Measurements from ENCODE around the gene CLEC1A.
"Not testable (repeated sequence)": the region's sequence is repeated elsewhere in the genome, so short reads cannot be mapped to it uniquely, and the experiment has no call there.

CLEC1A gene

DNA sequence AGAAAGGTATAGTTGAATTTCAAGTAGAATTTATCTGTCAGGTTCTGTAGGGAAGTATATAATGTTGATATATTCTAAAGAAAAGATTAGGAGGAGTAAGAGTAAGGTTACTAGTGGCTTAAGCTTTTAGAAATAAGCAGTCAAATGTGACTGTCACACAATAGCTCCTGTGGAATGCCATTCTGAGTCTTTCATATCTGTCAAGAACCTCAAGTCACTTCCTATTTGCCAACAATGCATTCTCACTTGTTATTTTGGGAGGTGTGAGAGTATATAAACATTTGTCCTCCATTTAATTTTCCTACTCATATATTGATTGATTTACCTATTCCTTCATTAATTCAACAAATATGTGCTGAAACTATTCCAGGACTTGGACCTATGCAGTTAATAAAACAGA lies 56.6 kb downstream of the CLEC1A start:
- DNase-seq = no peak

DNA sequence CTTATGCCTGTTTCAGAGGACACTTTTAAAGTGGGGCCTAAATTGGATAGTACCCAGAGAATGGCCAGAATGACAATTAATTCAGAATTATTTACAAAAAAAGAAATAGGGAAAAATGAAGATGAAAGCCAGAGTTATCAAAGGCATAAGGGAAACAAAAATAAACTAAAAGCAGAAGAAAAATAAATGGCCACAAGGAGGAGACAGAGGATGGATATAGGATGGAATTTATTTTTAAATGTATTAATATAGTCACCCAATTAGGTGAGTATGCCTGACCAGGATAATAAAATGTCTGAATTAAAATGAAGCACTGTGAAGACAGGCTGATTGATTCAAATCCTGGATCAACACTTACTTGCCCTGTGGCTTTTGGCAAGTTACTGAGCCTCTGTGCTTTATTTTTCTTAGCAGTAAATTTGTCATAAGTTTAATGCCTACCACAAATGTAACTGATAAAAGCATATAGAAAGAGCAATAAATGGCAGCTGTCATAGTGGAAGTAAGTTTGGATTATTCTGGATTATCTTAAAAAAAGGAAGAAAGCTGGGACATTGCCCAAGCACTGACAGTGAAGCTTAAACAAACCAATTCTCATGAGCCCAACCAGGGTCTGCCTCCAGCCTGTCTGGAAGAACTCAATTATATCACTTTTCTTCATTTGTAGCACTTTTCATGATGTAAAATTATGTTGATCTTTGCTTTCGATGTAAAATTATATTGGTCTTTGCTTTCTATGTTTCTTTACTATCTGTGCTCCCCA lies 64.8 kb downstream of the CLEC1A start:
- no peak for DNase-seq

DNA sequence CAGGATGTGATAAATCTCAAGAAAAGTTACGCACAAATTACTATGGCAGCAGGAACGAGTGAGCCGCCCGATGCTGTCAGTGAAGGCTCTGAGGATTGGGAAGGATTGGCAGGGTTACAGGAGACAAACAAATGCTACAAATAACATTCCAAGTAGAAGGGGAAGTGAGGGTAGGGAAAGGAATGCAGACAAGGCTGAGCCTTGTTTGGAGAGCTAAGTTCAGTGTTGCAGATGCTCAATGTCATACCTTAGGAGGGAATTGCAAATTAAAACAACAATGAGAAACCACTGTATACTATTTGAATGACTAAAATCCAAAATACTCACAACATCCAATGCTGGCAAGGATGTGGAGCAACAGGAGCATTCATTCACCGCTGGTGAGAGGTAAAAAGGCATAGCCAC lies 67.0 kb downstream of the CLEC1A start:
- DNase-seq = no peak

DNA sequence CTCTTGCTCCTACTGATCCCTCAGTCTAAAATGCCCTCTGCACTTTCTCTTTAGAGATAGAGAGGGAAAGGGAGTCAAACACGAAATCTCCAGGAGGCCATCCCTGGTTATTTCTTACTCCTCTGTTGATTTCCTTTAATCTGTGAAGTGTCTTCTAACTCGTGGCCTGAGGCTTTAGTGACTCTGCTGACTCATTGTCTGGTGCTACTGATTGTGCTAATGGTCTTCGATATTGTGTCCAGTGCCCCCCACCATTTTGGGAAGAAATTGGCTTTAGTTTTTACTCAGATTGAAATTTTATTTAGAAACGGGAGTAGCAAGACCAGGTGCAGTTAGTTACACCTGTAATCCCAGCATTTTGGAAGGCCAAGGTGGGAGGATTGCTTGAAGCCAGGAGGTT lies 67.5 kb downstream of the CLEC1A start:
- no peak for DNase-seq

DNA sequence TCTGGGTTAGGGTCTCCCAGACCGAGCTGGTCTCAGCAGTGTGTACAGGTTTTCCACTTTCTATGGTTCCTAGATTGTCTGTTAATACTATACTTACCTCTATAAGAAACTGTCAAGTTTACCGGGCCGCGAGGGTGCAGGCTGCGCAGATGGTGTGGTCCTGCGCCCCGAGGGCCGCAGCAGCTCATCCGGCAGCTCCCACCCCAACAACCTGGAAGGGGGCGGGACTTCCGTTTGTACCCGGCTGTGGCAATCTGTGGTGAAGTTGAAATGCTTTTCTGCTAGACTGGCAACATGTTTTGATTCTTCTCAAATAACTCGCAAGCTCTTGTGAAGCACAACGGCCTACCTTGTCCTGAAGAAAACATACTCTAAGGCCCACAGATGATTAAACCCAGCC lies 68.3 kb downstream of the CLEC1A start, which contains the start of gene CLEC9A:
CLEC9A (plus strand) TSS at position 237 of the 400 bp plus-strand sequence. CDS start 22,006 bp downstream, outside the sequence.
- DNase-seq = no peak

DNA sequence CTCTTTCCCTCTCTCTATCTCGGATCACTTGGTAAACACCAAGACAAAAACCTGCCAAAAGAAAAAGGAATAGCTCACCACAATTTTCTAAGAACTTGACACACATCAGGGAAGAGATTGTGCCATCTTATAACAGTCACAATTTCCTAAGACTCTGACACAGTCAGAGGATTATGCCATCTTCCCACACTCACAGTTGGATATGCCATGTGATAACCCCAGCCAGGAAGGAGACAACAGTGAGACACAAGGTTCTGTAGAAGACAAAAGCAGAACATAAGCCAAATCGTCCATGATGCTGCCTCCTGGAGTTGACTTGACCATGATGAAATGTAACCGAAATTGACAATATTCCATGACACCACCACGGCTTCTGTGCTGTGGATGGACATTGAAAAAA lies 71.1 kb downstream of the CLEC1A start:
- no peak for DNase-seq

DNA sequence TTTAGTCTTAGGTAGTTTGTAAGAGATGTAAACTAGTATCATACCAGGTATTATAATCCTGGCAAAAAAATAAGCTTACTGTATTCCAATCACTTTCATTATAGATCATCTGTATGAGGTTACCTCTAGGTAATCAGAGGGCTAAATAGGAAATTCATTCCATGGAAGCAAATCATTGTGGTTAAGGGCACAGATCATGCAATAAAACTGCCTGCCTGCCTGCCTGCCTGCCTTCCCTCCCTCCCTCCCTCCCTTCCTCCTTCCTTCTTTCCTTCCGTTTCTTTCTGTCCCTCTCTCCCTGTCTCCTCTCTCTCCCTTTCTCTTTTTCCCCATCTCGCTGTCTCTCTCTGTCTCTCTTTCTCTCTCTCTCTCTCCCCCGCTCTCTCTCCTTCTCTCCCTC lies 71.5 kb downstream of the CLEC1A start:
- DNase-seq = no peak

DNA sequence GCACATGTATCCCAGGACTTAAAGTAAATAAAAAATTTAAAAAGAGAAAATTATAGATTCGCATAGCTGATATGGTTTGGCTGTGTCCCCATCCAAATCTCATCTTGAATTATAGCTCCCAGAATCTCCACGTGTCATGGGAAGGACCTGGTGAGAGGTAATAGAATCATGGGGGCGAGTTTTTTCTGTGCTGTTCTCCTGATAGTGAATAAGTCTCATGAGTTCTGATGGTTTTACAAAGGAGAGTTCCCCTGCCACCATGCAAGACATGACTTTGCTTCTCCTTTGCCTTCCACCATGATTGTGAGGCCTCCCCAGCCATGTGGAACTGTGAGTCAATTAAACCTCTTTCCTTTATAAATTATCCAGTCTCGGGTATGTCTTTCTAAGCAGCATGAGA lies 72.1 kb downstream of the CLEC1A start:
- DNase-seq = not testable (repeated sequence)

DNA sequence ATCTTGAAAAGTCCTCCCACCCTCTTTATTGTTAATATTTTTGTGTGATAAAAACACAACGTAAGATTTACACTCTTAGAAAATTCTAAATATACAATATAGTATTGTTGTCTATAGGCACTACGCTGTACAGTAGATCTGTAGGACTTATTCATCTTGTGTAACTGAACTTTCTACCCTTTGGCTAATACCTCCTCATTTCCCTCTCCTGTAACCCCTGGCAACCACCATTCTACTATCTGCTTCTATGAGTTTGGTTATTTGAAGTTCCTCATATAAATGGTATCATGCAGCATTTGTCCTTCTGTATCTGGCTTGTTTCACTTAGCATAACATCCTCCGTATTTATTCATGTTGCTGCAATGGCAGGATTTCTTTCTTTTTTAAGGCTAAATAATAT lies 73.5 kb downstream of the CLEC1A start:
- DNase-seq = no peak

DNA sequence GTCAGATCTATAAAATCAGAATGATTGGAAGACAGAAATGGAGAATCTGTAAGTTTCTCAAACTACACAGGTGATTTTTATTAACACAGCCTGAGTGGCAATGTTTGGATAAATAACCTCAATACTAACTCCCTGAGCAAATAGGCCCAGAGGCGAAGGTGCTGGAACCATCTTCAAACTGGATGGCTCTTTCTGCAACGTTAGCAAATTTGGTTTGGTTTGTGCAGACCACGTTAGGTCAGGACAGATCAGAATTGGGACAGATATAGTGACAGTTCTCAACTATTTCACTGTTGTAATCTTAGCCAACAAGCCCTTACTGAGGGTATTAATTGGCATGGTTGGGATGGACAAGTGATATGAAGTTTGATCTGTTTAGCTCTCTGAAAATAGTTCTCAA lies 77.4 kb downstream of the CLEC1A start:
- DNase-seq = no peak
